Aorta (tissue), 5 donors: ENCODE data around the gene IQSEC2. TPM values are rescaled to one million over a fixed set of nuclear protein-coding genes. Genes with fewer than 3 reads are reported as not detected.

Experiments
- ATAC-seq: fragments of 200-7000 bp; cut with Tn5 transposase; one replicate; pipeline ENCODE4 v1.9.1; 2022; ENCODE audit warnings: moderate library complexity; ENCODE audit not compliant: low FRiP score
- DNase-seq, 2 donors: peaks; one replicate each; pipeline ENCODE4 v3.0.0-alpha.2; 2020
- H3K27ac ChIP-seq, 2 donors: one replicate each; pipeline ENCODE4 v1.5.1; 2013; ENCODE audit warnings: low read length in 2 of 2, mild to moderate bottlenecking in 2 of 2, moderate library complexity in 2 of 2, control low read depth in 1 of 2, inconsistent platforms in 1 of 2, low read depth in 1 of 2
- H3K27me3 ChIP-seq, 2 donors: one replicate each; pipeline ENCODE4 v1.6.1; 2013; ENCODE audit warnings: control low read depth in 1 of 2, low read length in 1 of 2, mild to moderate bottlenecking in 1 of 2, moderate library complexity in 1 of 2; ENCODE audit not compliant: insufficient read depth in 2 of 2, control insufficient read depth in 1 of 2
- H3K36me3 ChIP-seq, 2 donors: one replicate each; pipeline ENCODE4 v1.6.1; 2013; ENCODE audit warnings: control low read depth in 1 of 2, low read length in 1 of 2, mild to moderate bottlenecking in 1 of 2; ENCODE audit not compliant: insufficient read depth in 2 of 2, control insufficient read depth in 1 of 2
- H3K4me1 ChIP-seq, 2 donors: one replicate each; pipeline ENCODE4 v1.6.1; 2013; ENCODE audit warnings: low read length in 2 of 2, control low read depth in 1 of 2, mild to moderate bottlenecking in 1 of 2, moderate library complexity in 1 of 2; ENCODE audit not compliant: insufficient read depth in 2 of 2, control insufficient read depth in 1 of 2
- H3K4me3 ChIP-seq, 2 donors: one replicate each; pipeline ENCODE4 v1.5.1; 2013; ENCODE audit warnings: low read length in 2 of 2, control low read depth in 1 of 2, mild to moderate bottlenecking in 1 of 2
- H3K9me3 ChIP-seq: one replicate; pipeline ENCODE4 v1.6.1; 2013; ENCODE audit warnings: mild to moderate bottlenecking, low read length; ENCODE audit not compliant: control insufficient read depth
- WGBS, 2 donors: extraction: QIAGEN DNeasy Blood & Tissue Kit; methylation state at CpG; one replicate each; pipeline ENCODE4 v1.1.7; 2013; 5-methylcytosine and 5-hydroxymethylcytosine counted together
- intact Hi-C, 2 donors: fragments of 100-400 bp; cut with DNase I; formaldehyde crosslinking; loops; one replicate each; pipeline versions ENCODE4 v1.14.2 to v1.15.0; 2022
- polyA plus RNA-seq, 2 donors: library from polyadenylated mRNA; stranded (reverse); fragments of 200-250 nt; gene quantifications; one replicate each; pipeline ENCODE4 v1.2.3, GENCODE V29; 2013
- total RNA-seq, 2 donors: library from RNA; stranded (reverse); fragmentation: NEBNext Ultra II Directional; extraction: Animal tissue kit (Norgen Biotek cat#: 25700); gene quantifications; one replicate each; pipeline ENCODE4 v1.2.1, GENCODE V29; 2021
- donor health status: healthy with polysubstance abuse.
- donor health status: Bipolar disorder and iron deficiency.
- donor health status: DM: no; HTN: no; CAD: no.
- donor health status: DM: no; HTN: no; CAD: no.
- donor health status: DM: yes; HTN: yes; CAD: no.

The IQSEC2 gene
- total and polyA plus RNA-seq, 4 donors: 15.2 to 27.4 (median 16.2) TPM

DNA sequence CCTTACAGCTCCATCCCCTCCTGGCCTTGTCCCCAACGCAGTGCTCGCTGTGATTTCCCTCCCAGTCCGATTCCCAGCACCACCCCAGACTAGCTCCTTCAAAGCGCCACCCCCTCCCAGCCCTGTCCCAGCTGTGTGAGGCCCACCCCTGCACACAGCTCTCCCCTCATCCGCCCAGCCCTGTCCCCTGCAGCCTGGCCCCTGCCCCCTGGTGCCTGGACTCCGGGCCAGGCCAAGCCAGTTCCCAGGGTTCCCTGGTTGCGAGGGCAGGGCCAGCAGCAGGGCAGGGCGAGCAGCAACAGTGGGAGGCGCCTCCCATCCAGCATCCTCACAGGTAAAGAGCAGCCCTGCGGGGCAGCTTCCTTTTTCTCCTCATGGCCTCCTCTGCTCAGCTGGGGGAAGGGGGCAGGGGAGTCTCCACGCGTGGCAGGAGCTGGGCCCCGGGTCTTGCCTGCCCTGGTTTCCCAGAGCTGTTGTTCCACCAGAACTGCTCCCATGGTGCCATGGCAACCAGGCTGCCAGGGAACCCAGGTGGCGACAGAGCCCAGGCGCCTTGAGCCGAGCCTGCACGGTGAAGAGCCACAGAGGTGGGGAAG is 24.8 kb downstream of the IQSEC2 start:
- no peaks in the 10 kb centered on the region for H3K36me3 ChIP-seq
- ATAC-seq (peak; percentile 28), DNase-seq (no peak)
- H3K4me1 ChIP-seq: no peaks in the 10 kb centered on the region
- 63 to 85% methylated on average over 17 of the region's 17 CpGs for WGBS, 2 donors
- H3K9me3 ChIP-seq: no peaks in the 10 kb centered on the region
- H3K4me3 ChIP-seq: no peak overlapping the region
- intact Hi-C loops: no loop called here
- no peaks in the 10 kb centered on the region for H3K27me3 ChIP-seq
- H3K27ac ChIP-seq: no peak overlapping the region

DNA sequence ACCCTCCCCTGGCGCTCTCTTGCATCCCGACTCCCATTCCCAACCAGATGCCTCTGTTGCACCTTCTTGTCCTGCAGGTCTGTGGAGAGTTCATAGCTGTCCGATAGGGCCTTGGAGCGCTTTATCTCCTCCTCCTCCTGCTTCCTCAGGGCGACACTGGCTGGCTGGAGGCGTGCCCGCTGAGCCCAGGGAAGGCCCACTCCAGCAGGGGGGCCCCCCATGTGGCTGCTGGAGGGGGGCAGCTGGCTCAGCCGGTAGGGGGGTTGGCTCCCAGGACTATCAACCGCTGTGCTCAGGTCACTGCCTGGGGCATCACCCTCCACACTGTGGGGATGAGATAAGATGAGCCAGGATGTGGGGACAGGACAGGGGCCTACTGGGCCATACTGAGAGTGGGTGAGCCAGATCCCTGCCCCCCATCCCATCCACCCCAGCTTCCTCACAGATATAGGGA is 25.6 kb downstream of the IQSEC2 start:
- H3K36me3 ChIP-seq: no peaks in the 10 kb centered on the region
- H3K27ac ChIP-seq: no peak overlapping the region
- intact Hi-C loops: no loop called here
- no peak overlapping the region for H3K4me3 ChIP-seq
- no peaks in the 10 kb centered on the region for H3K27me3 ChIP-seq
- WGBS, 2 donors: 77 to 87% methylated on average over 9 of the region's 9 CpGs
- DNase-seq (peak in 1 of 2 donors; percentile 37), ATAC-seq (no peak)
- no peaks in the 10 kb centered on the region for H3K4me1 ChIP-seq
- no peaks in the 10 kb centered on the region for H3K9me3 ChIP-seq

DNA sequence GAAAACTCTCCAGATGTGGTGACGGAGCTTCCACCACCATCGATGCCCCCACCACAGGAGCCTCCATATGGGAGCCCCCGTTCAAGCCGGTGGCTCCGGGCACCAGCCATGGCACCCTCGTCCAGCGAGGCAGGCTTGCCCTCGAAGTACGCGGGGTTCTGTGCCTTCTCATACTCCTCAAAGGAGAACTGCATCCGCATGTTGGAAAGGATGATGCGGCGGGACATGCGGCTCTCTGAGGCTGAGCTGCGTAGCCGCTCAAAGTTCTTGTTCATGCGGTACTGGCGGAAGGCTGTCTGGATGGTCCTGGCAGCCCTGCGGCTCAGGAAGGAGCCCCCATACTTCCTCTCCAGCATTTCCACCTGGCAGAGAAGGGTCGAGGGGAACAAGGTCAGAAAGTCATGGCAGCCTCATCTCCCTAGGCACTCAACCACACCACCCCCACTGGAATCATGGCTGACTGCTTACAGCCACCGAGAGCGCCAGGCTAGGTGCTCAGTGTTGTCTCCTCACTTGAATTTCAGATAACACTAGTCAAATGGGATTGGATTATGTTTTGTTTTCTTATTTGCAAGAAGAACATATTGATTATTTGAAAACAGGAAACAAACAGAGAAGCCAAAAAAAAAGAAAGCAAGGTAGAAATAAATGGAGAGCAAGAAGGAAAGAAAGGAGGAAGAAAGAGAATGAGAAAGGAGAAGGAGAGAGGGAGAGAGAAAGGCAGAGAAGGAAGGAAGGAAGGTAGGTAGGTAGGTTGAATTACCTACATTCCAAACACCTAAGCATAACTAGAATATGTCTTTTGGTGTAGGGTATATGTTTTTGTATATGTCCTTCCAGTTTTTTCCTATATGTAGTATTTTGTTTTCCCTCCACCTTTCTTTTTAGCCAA is 26.6 kb downstream of the IQSEC2 start:
- DNase-seq: peak in 1 of 2 donors; percentile 67
- ATAC-seq: no peak
- Histone ChIP-seq H3K4me1 (no peaks in the 10 kb centered on the region), H3K4me3 (no peak overlapping the region), H3K9me3 (no peaks in the 10 kb centered on the region), H3K27me3 (no peaks in the 10 kb centered on the region), H3K27ac (no peak overlapping the region), H3K36me3 (no peaks in the 10 kb centered on the region)
- 89 to 93% methylated on average over 22 of the region's 22 CpGs for WGBS, 2 donors
- intact Hi-C loops: no loop called here

DNA sequence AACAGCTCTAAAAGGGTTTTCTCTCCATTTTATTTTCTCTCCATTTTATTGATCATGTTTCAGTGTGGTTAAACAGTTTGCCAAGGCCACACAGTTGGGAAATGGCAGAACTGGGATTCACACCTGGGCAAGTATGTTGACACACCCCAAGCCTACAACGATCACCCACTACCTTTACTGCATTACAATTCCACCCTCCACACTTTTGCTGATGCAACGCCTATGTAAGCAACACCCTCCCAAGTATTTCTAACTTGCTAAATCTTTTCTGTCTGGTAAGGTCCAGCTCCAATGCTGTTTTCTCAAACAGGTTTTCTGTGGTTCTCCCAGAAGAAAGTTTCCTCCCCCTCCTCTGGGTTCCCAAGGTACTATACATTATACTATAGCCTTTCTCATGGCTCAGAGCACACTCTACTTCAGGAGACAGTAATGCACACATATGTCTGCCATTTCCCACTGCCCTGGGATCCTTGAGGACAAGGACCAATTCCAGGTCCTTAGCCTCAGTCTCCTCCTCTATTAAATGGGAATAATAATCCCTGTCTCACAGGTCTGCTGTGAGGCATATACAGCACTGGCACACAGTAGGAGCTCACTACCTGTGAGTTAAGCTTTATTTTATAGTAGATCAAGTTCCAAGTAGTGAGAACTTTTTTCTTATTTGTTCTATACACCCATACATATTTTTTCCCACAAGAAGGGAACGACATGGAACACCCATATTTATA is 27.9 kb downstream of the IQSEC2 start:
- DNase-seq: peak in 1 of 2 donors; percentile 2
- intact Hi-C loops: no loop called here

DNA sequence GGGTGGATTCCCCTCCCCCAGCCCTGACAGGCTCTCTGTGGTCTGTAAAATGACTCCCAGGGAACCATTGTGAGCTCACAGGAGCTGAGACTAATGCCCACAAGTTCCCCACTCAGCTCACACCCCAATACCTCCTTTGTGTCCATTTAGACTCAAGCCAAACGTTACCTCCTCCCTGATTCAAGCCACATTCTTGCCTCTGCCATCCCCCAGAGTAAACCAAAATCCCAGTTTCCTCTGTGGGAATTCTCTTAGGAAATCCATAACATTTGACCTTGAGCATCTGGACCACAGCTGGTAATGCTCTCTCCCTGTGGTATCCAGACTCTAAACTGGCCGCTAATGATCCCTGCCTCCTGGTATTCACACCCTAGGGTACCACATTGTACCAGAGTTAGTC is 30.1 kb downstream of the IQSEC2 start:
- no peak for ATAC-seq
- H3K4me3 ChIP-seq: no peak overlapping the region
- H3K9me3 ChIP-seq: no peaks in the 10 kb centered on the region
- 47 to 74% methylated on average over 2 of the region's 2 CpGs for WGBS, 2 donors
- H3K27ac ChIP-seq: no peak overlapping the region
- no peaks in the 10 kb centered on the region for H3K27me3 ChIP-seq
- H3K4me1 ChIP-seq: no peaks in the 10 kb centered on the region
- intact Hi-C loops: no loop called here
- no peaks in the 10 kb centered on the region for H3K36me3 ChIP-seq
- DNase-seq: no peak

More for the DNA sequence above, 27.9 kb downstream of the IQSEC2 start:
- Histone ChIP-seq H3K4me1 (no peaks in the 10 kb centered on the region), H3K9me3 (no peaks in the 10 kb centered on the region), H3K36me3 (no peaks in the 10 kb centered on the region), H3K27me3 (no peaks in the 10 kb centered on the region), H3K4me3 (no peak overlapping the region), H3K27ac (no peak overlapping the region)
- 77 to 90% methylated on average over 3 of the region's 3 CpGs for WGBS, 2 donors
- no peak for ATAC-seq

DNA sequence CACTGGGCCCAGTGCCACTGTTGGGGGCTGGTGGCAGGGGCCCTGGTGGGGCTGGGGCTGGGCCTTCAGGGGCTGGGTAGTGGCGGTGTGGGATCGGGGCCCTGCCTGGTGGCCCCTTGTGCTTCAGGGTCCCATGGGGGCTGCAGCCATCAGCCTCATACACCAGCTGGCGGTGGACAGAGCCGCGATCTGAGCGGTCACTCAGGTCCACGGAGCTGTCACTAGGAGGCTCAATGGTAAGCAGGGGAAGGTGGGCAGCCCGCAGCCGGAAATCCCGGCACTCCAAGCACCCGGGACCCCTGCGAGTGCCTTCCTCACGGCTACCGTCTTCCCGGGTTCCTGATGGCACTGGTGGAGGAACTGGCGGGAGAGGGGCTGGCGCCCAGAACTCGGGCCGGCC is 30.8 kb downstream of the IQSEC2 start:
- Histone ChIP-seq H3K4me3 (no peak overlapping the region), H3K36me3 (no peaks in the 10 kb centered on the region), H3K27ac (no peak overlapping the region), H3K9me3 (no peaks in the 10 kb centered on the region), H3K4me1 (no peaks in the 10 kb centered on the region), H3K27me3 (no peaks in the 10 kb centered on the region)
- 87 to 92% methylated on average over 19 of the region's 19 CpGs for WGBS, 2 donors
- ATAC-seq (no peak), DNase-seq (no peak)
- intact Hi-C loops: no loop called here

DNA sequence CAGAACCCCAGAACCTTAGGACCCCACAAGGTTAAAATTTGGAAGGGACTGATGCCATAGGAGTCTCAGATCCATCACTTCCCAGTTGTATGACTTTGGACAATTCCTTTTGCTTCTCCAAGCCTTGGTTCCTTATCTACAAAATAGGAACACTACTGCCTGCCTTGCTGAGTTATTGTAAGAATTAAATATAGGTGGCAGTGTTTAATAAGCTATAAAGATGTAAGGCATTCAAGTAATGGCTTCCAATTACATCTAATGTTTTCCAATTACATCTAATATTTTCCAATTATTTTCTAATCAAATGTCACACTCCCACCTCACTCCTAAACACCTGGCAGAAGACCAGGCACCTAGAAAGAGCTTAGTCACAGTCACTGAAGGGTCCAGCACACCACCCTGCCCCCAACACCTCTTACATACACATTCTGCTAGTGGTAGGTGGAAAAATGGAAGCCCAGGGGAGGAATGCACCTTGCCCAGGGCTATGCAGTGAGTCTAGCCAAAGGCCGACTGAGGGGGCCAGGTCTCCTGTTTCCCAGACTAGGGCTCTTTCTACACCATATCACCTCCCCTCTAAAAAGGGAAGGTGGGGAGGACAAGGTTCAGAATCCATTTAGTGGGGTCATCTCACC is 31.9 kb downstream of the IQSEC2 start:
- Histone ChIP-seq H3K27ac (no peak overlapping the region), H3K4me1 (no peaks in the 10 kb centered on the region), H3K9me3 (no peaks in the 10 kb centered on the region), H3K4me3 (no peak overlapping the region), H3K27me3 (no peaks in the 10 kb centered on the region), H3K36me3 (no peaks in the 10 kb centered on the region)
- 94 to 97% methylated on average over 1 of the region's 1 CpG for WGBS, 2 donors
- ATAC-seq: no peak
- DNase-seq: no peak
- intact Hi-C loops: no loop called here

DNA sequence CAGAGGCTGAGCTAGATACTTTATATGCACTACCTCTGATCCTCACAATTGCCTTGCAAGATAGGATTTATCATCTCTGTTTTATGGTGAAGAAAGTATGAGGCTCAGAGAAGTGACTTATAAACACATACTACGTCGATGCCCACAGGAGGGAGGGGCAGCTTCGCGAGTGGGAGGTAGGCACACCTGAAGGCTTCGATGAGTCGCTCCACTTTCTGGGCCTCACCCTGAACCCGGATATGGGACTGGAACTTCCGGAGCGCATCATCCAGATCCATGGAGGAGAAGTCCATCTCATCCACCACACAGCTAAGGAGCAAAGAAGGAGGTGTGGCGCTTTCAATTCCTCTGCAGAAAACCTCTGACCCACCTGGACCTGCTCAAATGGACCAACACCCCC is 33.5 kb downstream of the IQSEC2 start:
- DNase-seq (no peak), ATAC-seq (no peak)
- intact Hi-C loops: no loop called here
- Histone ChIP-seq H3K27me3 (no peaks in the 10 kb centered on the region), H3K9me3 (no peaks in the 10 kb centered on the region), H3K36me3 (no peaks in the 10 kb centered on the region), H3K4me1 (no peaks in the 10 kb centered on the region), H3K4me3 (no peak overlapping the region), H3K27ac (no peak overlapping the region)
- 92 to 93% methylated on average over 10 of the region's 10 CpGs for WGBS, 2 donors
